Urinary bladder (tissue), 4 donors: ENCODE measurements around the gene ARFRP1. TPM values are rescaled to one million over a fixed set of nuclear protein-coding genes. Genes with fewer than 3 reads are reported as not detected.
A peak's percentile ranks its signal among the peaks of the same experiment; 100 is the strongest.

Experiments used
- DNase-seq: peaks from one replicate; pipeline ENCODE4 v3.0.0-alpha.2; 2015; ENCODE audit errors: extremely low spot score
- H3K27ac ChIP-seq: one replicate; pipeline ENCODE4 v1.5.1; 2013; ENCODE audit warnings: low read depth, mild to moderate bottlenecking, moderate library complexity
- H3K36me3 ChIP-seq: one replicate; pipeline ENCODE4 v1.6.1; 2013; ENCODE audit warnings: mild to moderate bottlenecking, moderate library complexity; ENCODE audit not compliant: insufficient read depth
- H3K4me1 ChIP-seq: one replicate; pipeline ENCODE4 v1.6.1; 2013; ENCODE audit warnings: mild to moderate bottlenecking, moderate library complexity; ENCODE audit not compliant: insufficient read depth
- H3K4me3 ChIP-seq: one replicate; pipeline ENCODE4 v1.5.1; 2013; ENCODE audit warnings: low read depth, low read length
- WGBS: extraction: QIAGEN DNeasy Blood & Tissue Kit; methylation state at CpG from one replicate; pipeline ENCODE4 v1.1.7; 2013; 5-methylcytosine and 5-hydroxymethylcytosine counted together
- polyA plus RNA-seq: library from polyadenylated mRNA; stranded (reverse); fragments of 200-250 nt; gene quantifications from one replicate; pipeline ENCODE4 v1.2.3, GENCODE V29; 2013
- total RNA-seq: library from RNA; depleted of rRNA; stranded (reverse); fragments of >200 nt; gene quantifications from one replicate; pipeline ENCODE4 v1.2.3, GENCODE V29; 2014
- donor health status: healthy with polysubstance abuse.
- donor health status: healthy.

The ARFRP1 gene
- total RNA-seq: 17.9 TPM
- 40.8 TPM for polyA plus RNA-seq

- Histone ChIP-seq H3K36me3 (peaks cover 2% of the 10 kb centered on the region), H3K27ac (peak within 1 kb of the TSS; percentile 94), H3K4me3 (peak within 1 kb of the TSS; percentile 97), H3K4me1 (no peaks in the 10 kb centered on the region)
- peak; percentile 31 for DNase-seq
- WGBS: under 1% methylated on average over 98 of the region's 98 CpGs
Observed at GRCh38 chr20:63707558-63708300, at the start of gene ARFRP1, which contains the start of gene ZGPAT. TSS of gene ARFRP1 (minus strand) at chr20:63707976. CDS start at chr20:63707091, 885 bp downstream. TSS of gene ZGPAT (plus strand) at chr20:63708039. CDS start at chr20:63708581, 542 bp downstream.

GRCh38 chr20:63756648-63756991 lies 48.8 kb upstream of the ARFRP1 start:
- Histone ChIP-seq H3K4me1 (no peaks in the 10 kb centered on the region), H3K27ac (no peak overlapping the region), H3K4me3 (no peak overlapping the region), H3K36me3 (no peaks in the 10 kb centered on the region)
- no peak for DNase-seq
- WGBS: 58% methylated on average over 8 of the region's 8 CpGs

GRCh38 chr20:63755933-63756647 lies 48.3 kb upstream of the ARFRP1 start:
- no peak overlapping the region for H3K27ac ChIP-seq
- no peak for DNase-seq
- no peaks in the 10 kb centered on the region for H3K36me3 ChIP-seq
- H3K4me3 ChIP-seq: no peak overlapping the region
- H3K4me1 ChIP-seq: no peaks in the 10 kb centered on the region
- WGBS: 83% methylated on average over 18 of the region's 18 CpGs

GRCh38 chr20:63754008-63754407 lies 46.2 kb upstream of the ARFRP1 start:
- H3K4me1 ChIP-seq: no peaks in the 10 kb centered on the region
- no peak overlapping the region for H3K4me3 ChIP-seq
- H3K27ac ChIP-seq: no peak overlapping the region
- 65% methylated on average over 16 of the region's 16 CpGs for WGBS
- H3K36me3 ChIP-seq: no peaks in the 10 kb centered on the region
- DNase-seq: no peak

- Histone ChIP-seq H3K4me1 (no peaks in the 10 kb centered on the region), H3K36me3 (no peaks in the 10 kb centered on the region), H3K27ac (no peak overlapping the region), H3K4me3 (no peak overlapping the region)
- 93% methylated on average over 13 of the region's 13 CpGs for WGBS
- no peak for DNase-seq
Observed at GRCh38 chr20:63753381-63753780, 45.6 kb upstream of the ARFRP1 start.

- H3K36me3 ChIP-seq: no peaks in the 10 kb centered on the region
Observed at GRCh38 chr20:63752411-63753101, 44.8 kb upstream of the ARFRP1 start.

GRCh38 chr20:63751471-63752271 lies 43.9 kb upstream of the ARFRP1 start:
- no peak overlapping the region for H3K4me3 ChIP-seq
- H3K4me1 ChIP-seq: no peaks in the 10 kb centered on the region
- no peak for DNase-seq
- no peak overlapping the region for H3K27ac ChIP-seq
- no peaks in the 10 kb centered on the region for H3K36me3 ChIP-seq
- WGBS: 80% methylated on average over 42 of the region's 45 CpGs

More at GRCh38 chr20:63752411-63753101, 44.8 kb upstream of the ARFRP1 start:
- no peak overlapping the region for H3K4me3 ChIP-seq
- H3K4me1 ChIP-seq: no peaks in the 10 kb centered on the region
- no peak for DNase-seq
- H3K27ac ChIP-seq: no peak overlapping the region
- WGBS: 92% methylated on average over 50 of the region's 50 CpGs

- DNase-seq: no peak
- 73% methylated on average over 26 of the region's 26 CpGs for WGBS
- no peak overlapping the region for H3K27ac ChIP-seq
- no peaks in the 10 kb centered on the region for H3K36me3 ChIP-seq
- H3K4me1 ChIP-seq: no peaks in the 10 kb centered on the region
- H3K4me3 ChIP-seq: no peak overlapping the region
Observed at GRCh38 chr20:63750807-63751470, 43.2 kb upstream of the ARFRP1 start.

- no peak overlapping the region for H3K4me3 ChIP-seq
- no peaks in the 10 kb centered on the region for H3K36me3 ChIP-seq
- DNase-seq: no peak
- no peak overlapping the region for H3K27ac ChIP-seq
- no peaks in the 10 kb centered on the region for H3K4me1 ChIP-seq
- WGBS: 91% methylated on average over 16 of the region's 16 CpGs
Observed at GRCh38 chr20:63749597-63750508, 42.1 kb upstream of the ARFRP1 start.

GRCh38 chr20:63748934-63749270 lies 41.1 kb upstream of the ARFRP1 start:
- no peak for DNase-seq
- H3K36me3 ChIP-seq: no peaks in the 10 kb centered on the region
- no peak overlapping the region for H3K27ac ChIP-seq
- no peak overlapping the region for H3K4me3 ChIP-seq
- no peaks in the 10 kb centered on the region for H3K4me1 ChIP-seq
- 92% methylated on average over 11 of the region's 11 CpGs for WGBS

GRCh38 chr20:63748070-63748933 lies 40.5 kb upstream of the ARFRP1 start:
- no peaks in the 10 kb centered on the region for H3K36me3 ChIP-seq
- H3K4me3 ChIP-seq: no peak overlapping the region
- no peak overlapping the region for H3K27ac ChIP-seq
- no peaks in the 10 kb centered on the region for H3K4me1 ChIP-seq
- DNase-seq: no peak
- 83% methylated on average over 20 of the region's 20 CpGs for WGBS
